NCI-H2107 treated with DMSO at 0.1 percent for 48 hours (cell line): ENCODE data around the gene OAF.

Experiments used
- DNase-seq: peaks from one replicate; lab custom pipeline; 2025; ENCODE audit not compliant: unreplicated experiment; lab: John Stamatoyannopoulos, UW

OAF gene

DNA sequence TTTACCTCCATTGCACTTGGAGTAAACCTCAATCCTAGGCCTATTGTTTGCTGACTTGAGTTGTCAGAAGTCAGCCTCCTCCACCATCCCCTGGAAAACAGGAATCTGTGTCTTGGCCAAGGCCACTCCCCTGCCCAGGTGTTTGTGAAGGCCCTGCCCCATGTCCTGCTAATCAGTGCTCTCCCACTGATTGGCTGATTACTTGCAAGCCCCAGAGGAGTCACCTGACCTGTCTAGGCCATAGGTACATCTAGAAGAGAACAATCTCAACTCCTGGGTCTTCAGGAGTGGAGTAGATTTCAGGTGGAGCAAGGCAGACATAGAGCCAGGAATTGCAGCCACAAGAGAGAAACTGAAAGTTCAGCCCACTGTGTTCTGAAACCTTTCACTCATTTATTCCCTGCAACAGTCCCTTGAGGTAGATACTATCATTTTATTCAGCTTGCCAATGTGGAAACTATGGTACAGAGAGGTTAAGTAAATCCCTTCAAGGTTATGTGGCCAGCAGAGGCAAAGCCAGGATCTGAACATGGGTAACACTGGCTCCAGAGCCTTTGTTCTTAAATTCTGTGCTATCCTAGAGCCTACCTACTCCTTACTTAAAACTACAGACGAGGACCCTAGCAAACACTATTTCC lies 10.4 kb downstream of the OAF start:
- no peak for DNase-seq

DNA sequence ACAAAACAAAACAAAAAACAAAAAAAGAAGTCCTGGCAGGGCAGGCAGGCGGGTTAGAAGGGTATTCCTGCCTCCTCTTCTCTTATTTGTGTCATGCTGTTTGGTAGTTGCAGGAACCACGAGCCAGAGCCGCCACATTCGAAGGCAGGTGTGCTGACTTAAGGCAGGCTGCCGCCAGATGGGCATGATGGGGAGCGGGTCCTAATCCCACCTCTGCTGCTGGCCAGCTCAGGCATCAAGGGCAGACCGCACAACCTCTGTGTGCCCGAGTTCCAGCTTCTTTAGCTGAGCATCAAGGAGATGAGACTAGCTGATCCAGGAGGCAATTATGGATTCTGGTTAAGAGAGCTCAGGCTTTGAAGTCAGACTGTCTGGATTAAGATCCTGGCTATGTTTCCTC lies 12.1 kb downstream of the OAF start:
- no peak for DNase-seq

GRCh38 chr11:120223793-120224192 lies 13.0 kb downstream of the OAF start:
- DNase-seq, result no peak

DNA sequence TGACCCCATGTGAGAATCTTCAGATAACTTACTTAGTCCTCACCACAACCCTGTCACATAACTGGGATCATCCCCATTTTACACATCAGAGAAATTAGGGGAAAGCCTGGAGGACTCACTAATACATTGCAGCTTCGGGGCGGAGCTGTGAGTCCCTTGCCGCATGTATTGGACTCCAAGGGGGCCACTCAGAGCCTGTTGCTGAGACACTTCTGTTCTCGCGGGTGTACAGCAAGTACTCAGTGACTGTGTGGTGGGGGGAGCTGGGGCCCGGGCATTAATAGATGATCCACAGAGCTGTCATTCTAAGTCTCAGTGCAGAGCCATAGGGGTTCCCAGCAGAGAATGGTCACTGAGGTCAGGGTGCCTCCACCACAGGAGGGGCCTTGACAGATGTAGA lies 13.5 kb downstream of the OAF start:
- no peak for DNase-seq

DNA sequence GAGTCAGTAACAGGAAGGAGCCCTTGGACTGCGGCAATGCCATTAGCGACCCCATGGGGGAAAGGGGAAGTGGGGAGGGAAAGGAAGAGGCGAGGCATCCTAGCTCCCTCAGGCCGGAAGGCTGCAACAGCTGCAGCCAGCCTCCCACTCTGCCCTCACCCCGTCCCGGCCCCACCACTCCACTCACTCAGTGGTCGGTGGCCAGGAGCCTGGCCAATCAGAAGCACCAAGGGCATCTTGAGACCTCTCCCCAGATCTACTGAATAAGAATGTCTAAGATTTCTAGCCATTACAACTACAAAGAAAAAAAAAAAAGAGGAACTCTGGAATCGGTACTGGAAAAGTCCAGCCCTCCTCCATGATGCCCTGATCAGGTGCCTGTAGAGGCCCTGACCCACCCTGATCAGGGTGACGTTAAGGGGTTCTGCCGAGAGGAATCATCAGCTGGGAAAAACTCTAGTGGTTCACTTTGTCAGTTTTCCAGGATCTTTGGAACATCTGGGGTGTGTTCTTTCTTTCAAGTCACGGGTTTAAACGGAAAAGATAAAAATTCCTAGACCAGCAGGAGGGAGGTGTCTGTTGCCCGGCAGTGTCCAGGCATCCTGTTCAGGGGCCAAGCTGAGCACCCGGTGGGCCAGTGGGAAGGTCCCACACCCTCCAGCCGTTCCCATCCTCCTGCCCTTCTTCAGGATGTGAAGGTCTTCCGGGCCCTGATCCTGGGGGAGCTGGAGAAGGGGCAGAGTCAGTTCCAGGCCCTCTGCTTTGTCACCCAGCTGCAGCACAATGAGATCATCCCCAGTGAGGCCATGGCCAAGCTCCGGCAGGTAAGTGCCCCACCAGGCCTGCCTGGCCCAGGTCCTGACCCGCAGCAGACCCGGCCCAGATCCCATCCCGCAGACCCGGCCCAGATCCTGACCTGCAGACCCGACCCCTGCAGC lies 14.4 kb downstream of the OAF start:
- DNase-seq, result no peak

DNA sequence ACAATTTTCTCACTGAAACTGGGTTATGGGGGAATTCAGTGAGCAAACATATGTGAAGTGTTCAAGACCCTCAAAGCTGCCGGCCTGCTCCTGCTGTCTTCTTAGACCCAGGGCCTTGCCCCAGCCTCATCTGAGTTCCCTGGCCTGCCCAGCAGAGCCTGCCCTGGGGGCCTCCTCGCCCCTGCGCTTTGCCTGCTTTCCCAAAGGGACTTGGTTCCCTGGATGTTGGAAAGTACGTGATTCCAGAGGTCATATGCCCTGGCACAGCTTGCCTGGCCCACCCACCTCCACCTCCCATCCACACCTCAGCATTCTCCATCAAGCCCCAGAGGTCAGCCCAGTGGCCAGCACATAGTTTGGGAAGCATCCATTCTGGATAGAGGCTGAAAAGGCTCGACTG lies 15.4 kb downstream of the OAF start:
- no peak for DNase-seq

- no peak for DNase-seq
Measured at GRCh38 chr11:120226714-120227113, 15.9 kb downstream of the OAF start.

- no peak for DNase-seq
Measured at GRCh38 chr11:120227228-120227852, 16.5 kb downstream of the OAF start.

- DNase-seq, result no peak
Measured at GRCh38 chr11:120228794-120229384, 18.1 kb downstream of the OAF start.

DNA sequence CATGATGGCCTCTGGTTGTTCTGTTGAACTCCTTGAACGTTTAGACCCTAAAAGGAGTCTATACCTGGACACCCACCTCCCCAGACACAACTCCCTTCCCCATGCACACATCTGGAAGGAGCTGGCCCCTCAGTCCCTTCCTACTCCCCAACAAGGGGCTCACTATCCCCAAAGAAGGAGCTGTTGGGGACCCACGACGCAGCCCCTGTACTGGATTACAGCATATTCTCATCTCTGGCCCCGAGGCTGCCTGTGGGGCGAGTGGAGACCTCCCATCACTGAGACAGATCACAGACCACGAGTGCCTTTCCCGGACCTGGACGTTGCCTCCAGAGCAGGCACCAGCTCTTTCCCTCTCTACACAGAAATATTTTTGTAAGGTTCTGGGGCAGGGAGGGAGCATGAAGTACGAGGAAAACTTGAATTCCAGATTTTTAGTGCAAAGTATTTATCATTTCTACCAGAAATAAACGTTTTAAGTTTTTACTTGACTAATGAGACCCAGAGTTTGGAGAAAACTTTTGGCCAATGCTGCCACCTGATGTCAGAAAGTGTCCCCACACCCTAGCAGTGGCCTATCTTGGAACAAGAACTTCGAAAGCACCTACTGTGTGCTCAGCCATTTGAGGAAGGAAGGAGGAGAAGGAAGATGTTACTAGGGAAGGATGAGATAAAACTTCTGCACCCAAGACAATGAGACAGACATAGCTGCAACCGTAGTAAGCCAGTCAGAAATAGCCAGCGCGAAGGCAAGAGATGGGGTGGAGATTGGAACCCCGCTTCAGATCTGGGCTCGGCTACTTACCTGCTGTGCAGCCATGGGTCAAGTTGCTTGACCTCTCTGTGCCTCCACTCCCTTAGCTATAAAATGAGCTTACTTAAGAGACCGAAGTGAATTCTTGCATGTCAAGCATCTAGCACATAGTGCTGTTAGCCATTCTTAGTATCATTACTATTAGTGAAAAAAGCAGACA lies 18.9 kb downstream of the OAF start:
- no peak for DNase-seq

- DNase-seq, result no peak
Measured at GRCh38 chr11:120230433-120231071, 19.7 kb downstream of the OAF start.

DNA sequence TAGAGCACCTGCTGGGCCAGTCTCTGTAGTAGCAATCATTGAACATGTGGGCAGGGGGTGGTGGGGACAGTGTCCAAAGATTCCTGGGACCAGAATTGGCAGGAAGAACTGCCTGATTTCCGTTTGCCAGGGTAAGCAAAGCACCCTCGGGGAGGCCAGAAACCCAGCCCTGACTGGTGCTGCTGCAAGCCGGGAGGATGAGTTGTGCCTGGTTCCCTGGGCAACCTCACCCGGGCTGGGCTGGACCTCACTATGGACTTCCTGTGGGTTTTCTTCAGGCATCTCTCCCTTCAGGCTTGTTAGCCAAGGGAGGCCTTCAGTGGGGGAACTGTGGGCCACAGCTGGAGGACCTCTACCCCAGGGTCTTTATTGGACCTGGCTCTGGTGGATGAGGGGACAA lies 21.1 kb downstream of the OAF start:
- DNase-seq, result no peak

DNA sequence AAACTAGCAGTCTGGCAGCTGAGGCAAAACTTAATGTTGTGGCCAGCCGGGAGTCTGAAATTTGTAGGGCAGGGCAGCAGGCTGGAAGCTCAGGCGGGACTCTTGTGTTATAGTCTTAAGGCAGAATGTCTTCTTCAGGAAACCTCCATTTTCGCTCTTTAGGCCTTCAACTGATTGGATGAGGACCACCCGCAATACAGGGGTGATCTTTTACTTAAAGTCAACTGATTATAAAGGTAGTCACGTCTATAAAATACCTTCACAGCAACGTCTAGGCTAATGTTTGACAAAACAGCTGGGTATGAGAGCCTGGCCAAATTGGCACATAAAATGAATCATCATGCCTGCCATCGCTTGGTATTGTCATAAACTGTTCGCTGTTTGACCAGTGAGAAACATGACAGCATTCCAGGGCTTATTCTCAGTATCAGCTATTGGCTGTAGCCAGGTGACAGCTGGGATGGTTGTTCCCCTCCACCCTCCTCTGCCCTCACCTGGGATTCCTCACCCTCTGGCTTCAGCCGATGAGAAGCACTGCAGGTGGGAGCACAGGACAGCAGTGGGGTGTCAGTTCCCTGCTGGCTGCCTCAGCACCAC lies 22.5 kb downstream of the OAF start:
- no peak for DNase-seq

GRCh38 chr11:120235024-120235628 lies 24.3 kb downstream of the OAF start:
- DNase-seq, result peak; percentile 37

- DNase-seq, result no peak
Measured at GRCh38 chr11:120236169-120237107, 25.6 kb downstream of the OAF start.

DNA sequence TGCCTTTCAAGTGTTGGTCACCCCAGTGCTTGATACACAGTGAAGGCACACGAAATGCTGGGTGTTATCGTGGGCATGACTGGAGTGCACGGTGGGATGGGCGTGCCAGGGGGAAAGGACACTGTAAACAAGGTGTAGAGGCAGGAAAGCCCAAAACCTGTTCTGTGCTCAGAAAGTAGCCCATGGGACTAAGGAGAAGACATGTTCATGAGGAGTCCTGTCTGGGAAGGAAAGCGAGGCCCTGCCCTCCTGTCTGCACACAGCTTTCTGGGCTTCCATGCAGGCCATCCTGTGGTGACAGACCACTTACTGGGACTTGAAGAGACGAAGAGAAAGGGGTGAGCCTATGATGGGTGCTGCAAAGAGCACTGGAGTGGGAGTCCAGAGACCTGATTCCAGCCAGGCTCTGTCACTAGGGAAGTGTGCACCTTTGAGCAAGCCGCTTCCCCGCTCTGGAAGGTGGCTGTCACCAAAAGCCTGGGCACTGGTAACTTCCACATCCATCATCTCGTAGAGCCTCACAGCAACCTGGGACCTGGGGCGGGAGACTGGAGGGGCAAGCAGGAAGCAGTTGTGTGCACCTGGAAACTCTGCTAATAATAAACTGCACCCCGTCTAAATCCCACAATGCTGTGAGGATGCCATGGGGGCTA lies 28.3 kb downstream of the OAF start:
- DNase-seq, result no peak
